Liver (tissue), 3 donors: ENCODE data around the gene PLA2G4A.

Experiments
- HNF4A ChIP-seq, 2 donors: conservative IDR thresholded peaks; 2 replicates each; pipeline ENCODE4 v1.6.1; 2016; ENCODE audit warnings: antibody characterized with exemption in 2 of 2, mild to moderate bottlenecking in 2 of 2
- RAD21 ChIP-seq, 2 donors: IDR thresholded peaks; 2 replicates each; pipeline ENCODE4 v1.6.1; 2016; ENCODE audit warnings: antibody characterized with exemption in 2 of 2, mild to moderate bottlenecking in 2 of 2
- RXRA ChIP-seq, 2 donors: IDR thresholded peaks; 2 replicates each; pipeline ENCODE4 v1.6.1; 2017 to 2018; ENCODE audit warnings: antibody characterized with exemption in 2 of 2, mild to moderate bottlenecking in 1 of 2
- SP1 ChIP-seq: IDR thresholded peaks from 2 replicates; pipeline ENCODE4 v1.6.1; 2018; ENCODE audit warnings: antibody characterized with exemption, mild to moderate bottlenecking
- TAF1 ChIP-seq: conservative IDR thresholded peaks from 2 replicates; pipeline ENCODE4 v1.6.1; 2016; ENCODE audit warnings: antibody characterized with exemption, mild to moderate bottlenecking
- TF ChIP-seq, protein P1 (sequence below): fragments of 150-350 bp; IDR thresholded peaks from 2 replicates; pipeline ENCODE4 v1.5.1; 2017; ENCODE audit warnings: improper control_type of control experiment, low read depth, low read length; ENCODE audit not compliant: missing input control
- TF ChIP-seq, protein P2 (sequence below): IDR thresholded peaks from 2 replicates; pipeline ENCODE4 v1.6.1; 2016; ENCODE audit warnings: antibody characterized with exemption, mild to moderate bottlenecking
- TF ChIP-seq, protein P3 (sequence below): IDR thresholded peaks from 2 replicates; pipeline ENCODE4 v1.6.1; 2016; ENCODE audit warnings: antibody characterized with exemption
- TF ChIP-seq, protein P4 (sequence below): IDR thresholded peaks from 2 replicates; pipeline ENCODE4 v1.6.1; 2016; ENCODE audit warnings: antibody characterized with exemption
- donor health status: healthy.
- donor health status: healthy.

DNA sequence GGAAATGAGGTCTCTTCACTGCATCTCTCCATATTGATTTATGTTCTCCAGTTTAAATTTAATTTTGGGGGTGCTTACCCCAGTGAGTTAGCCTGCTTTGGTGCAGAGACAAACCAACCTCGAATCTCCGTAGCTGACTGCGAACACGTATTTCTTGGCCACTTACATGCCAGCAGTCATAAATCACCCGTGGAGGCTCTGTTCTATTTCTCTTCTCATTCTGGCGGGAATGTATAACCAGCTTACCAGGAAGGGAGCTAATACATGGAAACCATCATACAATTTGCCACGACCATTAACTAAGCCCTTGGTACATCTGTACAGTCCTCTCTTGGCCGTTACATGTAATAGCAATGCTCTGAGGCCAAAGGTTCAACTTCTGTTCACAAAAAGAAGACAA lies 148.0 kb downstream of the PLA2G4A start:
- TF ChIP-seq, protein P1, sequence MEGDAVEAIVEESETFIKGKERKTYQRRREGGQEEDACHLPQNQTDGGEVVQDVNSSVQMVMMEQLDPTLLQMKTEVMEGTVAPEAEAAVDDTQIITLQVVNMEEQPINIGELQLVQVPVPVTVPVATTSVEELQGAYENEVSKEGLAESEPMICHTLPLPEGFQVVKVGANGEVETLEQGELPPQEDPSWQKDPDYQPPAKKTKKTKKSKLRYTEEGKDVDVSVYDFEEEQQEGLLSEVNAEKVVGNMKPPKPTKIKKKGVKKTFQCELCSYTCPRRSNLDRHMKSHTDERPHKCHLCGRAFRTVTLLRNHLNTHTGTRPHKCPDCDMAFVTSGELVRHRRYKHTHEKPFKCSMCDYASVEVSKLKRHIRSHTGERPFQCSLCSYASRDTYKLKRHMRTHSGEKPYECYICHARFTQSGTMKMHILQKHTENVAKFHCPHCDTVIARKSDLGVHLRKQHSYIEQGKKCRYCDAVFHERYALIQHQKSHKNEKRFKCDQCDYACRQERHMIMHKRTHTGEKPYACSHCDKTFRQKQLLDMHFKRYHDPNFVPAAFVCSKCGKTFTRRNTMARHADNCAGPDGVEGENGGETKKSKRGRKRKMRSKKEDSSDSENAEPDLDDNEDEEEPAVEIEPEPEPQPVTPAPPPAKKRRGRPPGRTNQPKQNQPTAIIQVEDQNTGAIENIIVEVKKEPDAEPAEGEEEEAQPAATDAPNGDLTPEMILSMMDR = no peak
- TF ChIP-seq SP1 (no peak), RXRA (IDR thresholded peaks at IDR 0.05) (no peak), HNF4A (conservative IDR thresholded peaks at IDR 0.05) (no peak), TAF1 (no peak), RAD21 (IDR thresholded peaks at IDR 0.05) (no peak)
- TF ChIP-seq, protein P2, sequence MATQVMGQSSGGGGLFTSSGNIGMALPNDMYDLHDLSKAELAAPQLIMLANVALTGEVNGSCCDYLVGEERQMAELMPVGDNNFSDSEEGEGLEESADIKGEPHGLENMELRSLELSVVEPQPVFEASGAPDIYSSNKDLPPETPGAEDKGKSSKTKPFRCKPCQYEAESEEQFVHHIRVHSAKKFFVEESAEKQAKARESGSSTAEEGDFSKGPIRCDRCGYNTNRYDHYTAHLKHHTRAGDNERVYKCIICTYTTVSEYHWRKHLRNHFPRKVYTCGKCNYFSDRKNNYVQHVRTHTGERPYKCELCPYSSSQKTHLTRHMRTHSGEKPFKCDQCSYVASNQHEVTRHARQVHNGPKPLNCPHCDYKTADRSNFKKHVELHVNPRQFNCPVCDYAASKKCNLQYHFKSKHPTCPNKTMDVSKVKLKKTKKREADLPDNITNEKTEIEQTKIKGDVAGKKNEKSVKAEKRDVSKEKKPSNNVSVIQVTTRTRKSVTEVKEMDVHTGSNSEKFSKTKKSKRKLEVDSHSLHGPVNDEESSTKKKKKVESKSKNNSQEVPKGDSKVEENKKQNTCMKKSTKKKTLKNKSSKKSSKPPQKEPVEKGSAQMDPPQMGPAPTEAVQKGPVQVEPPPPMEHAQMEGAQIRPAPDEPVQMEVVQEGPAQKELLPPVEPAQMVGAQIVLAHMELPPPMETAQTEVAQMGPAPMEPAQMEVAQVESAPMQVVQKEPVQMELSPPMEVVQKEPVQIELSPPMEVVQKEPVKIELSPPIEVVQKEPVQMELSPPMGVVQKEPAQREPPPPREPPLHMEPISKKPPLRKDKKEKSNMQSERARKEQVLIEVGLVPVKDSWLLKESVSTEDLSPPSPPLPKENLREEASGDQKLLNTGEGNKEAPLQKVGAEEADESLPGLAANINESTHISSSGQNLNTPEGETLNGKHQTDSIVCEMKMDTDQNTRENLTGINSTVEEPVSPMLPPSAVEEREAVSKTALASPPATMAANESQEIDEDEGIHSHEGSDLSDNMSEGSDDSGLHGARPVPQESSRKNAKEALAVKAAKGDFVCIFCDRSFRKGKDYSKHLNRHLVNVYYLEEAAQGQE = no peak
- TF ChIP-seq, protein P3, sequence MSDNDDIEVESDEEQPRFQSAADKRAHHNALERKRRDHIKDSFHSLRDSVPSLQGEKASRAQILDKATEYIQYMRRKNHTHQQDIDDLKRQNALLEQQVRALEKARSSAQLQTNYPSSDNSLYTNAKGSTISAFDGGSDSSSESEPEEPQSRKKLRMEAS = no peak
- TF ChIP-seq, protein P4, sequence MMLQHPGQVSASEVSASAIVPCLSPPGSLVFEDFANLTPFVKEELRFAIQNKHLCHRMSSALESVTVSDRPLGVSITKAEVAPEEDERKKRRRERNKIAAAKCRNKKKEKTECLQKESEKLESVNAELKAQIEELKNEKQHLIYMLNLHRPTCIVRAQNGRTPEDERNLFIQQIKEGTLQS = no peak
